Caco-2 (cell line): ENCODE data around the gene FATE1. TPM values are rescaled to one million over a fixed set of nuclear protein-coding genes. Genes with fewer than 3 reads are reported as not detected.

Experiments
- BruUV-seq: library from RNA; stranded (reverse); fragments of 400-500 nt; replicated peaks from 2 replicates; lab custom pipeline; 2021; lab: Mats Ljungman, UMichigan
- CTCF ChIA-PET: fragments of 300-600 bp; sonication (Branson Sonifier 250); formaldehyde crosslinking; loops from one replicate; lab custom pipeline; 2022; ENCODE audit warnings: antibody characterized with exemption; lab: Charles Lee
- POLR2A ChIA-PET: fragments of 300-600 bp; sonication (Branson Sonifier 250); formaldehyde crosslinking; loops from one replicate; lab custom pipeline; 2022; ENCODE audit warnings: antibody characterized with exemption; lab: Charles Lee
- DNase-seq, 2 experiments: peaks; one replicate each; pipeline versions ENCODE4 v3.0.0 to v3.0.0-alpha.2; 2020 to 2022
- H3K27me3 ChIP-seq: replicated peaks from 2 replicates; pipeline ENCODE4 v1.6.0; 2011; ENCODE audit warnings: low read length; ENCODE audit not compliant: control insufficient read depth, insufficient read depth
- H3K36me3 ChIP-seq: 2 replicates; pipeline ENCODE4 v1.5.1; 2011; ENCODE audit warnings: low read length; ENCODE audit not compliant: control insufficient read depth, insufficient read depth
- H3K4me1 ChIP-seq: fragments of 250-450 bp; sonication (Bioruptor Pico); 2 replicates; pipeline ENCODE4 v1.5.1; 2020; ENCODE audit warnings: mild to moderate bottlenecking
- H3K4me3 ChIP-seq: 2 replicates; pipeline ENCODE4 v1.5.1; 2011; ENCODE audit warnings: low read depth, mild to moderate bottlenecking, control low read depth, low read length
- H3K9me3 ChIP-seq: fragments of 250-450 bp; sonication (Bioruptor Pico); 2 replicates; pipeline ENCODE4 v1.5.1; 2020; ENCODE audit warnings: mild to moderate bottlenecking, moderate library complexity
- H3K27ac Mint-ChIP-seq: one replicate; pipeline ENCODE4 v1.8.0; 2022; ENCODE audit warnings: mixed read lengths; ENCODE audit not compliant: unreplicated experiment
- H3K27me3 Mint-ChIP-seq: one replicate; pipeline ENCODE4 v1.8.0; 2022; ENCODE audit warnings: mixed read lengths; ENCODE audit not compliant: insufficient read depth, unreplicated experiment
- H3K36me3 Mint-ChIP-seq: one replicate; pipeline ENCODE4 v1.8.0; 2022; ENCODE audit warnings: mild to moderate bottlenecking, mixed read lengths; ENCODE audit not compliant: insufficient read depth, unreplicated experiment
- H3K4me1 Mint-ChIP-seq: one replicate; pipeline ENCODE4 v1.8.0; 2022; ENCODE audit warnings: low read depth, mixed read lengths; ENCODE audit not compliant: unreplicated experiment
- H3K4me3 Mint-ChIP-seq: one replicate; pipeline ENCODE4 v1.8.0; 2022; ENCODE audit warnings: mild to moderate bottlenecking, moderate library complexity, mixed read lengths; ENCODE audit not compliant: unreplicated experiment
- H3K9me3 Mint-ChIP-seq: one replicate; pipeline ENCODE4 v1.8.0; 2022; ENCODE audit warnings: mixed read lengths; ENCODE audit not compliant: unreplicated experiment
- intact Hi-C: fragments of 100-400 bp; cut with micrococcal nuclease; formaldehyde crosslinking; loops from one replicate; pipeline ENCODE4 v1.10.0; 2022; ENCODE audit not compliant: unreplicated experiment
- total RNA-seq: library from RNA; stranded (reverse); gene quantifications from 2 replicates; pipeline ENCODE4 v1.2.3, GENCODE V29; 2022
- TF ChIP-seq, protein P1 (sequence below), 2 experiments: fragments of 200-600 bp in 1 of 2; IDR thresholded peaks; 1 replicate in 1 of 2; 2 replicates in 1 of 2; pipeline versions ENCODE4 v1.5.1 to v1.8.0; 2011 to 2022; ENCODE audit warnings: antibody characterized with exemption in 1 of 2, control low read depth in 1 of 2, inconsistent platforms in 1 of 2, low read depth in 1 of 2, low read length in 1 of 2, mild to moderate bottlenecking in 1 of 2, moderate library complexity in 1 of 2; ENCODE audit not compliant: insufficient read depth in 1 of 2, severe bottlenecking in 1 of 2, unreplicated experiment in 1 of 2

Gene FATE1
- total RNA-seq, 1 experiment from 2014 or later = not detected

DNA sequence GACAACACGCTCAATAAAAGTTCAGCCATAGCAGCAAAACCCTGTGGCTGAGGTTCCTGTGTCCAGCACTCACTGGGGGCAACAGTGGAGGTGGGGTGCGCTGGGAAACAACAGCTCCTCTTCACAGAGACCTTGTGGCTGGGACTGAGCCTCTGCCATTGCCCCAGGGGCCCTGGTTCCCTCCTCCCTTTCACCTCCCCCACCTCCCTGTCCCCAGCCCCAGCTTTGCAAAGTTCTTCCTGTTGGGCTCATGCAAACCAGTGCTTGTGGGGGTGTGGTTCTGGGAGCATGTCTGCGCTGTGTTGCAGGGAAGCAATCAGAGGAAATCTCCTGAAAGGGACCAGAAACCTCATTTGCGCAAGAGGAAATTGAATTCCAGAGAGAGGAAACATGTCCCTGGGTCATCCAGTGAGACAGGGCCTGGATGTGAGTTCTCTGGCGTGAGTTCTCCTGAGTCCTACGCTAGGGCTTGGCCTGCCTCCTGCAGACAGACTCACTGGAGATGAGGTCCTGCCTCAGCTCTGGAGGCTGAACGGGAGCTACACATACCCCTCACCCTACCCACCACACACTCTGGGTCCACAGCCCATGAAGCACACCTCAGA is 7.4 kb downstream of the FATE1 start:
- no peaks in the 10 kb centered on the region for H3K36me3 Mint-ChIP-seq
- CTCF ChIA-PET = no interaction called here
- Histone ChIP-seq H3K36me3 (no peaks in the 10 kb centered on the region), H3K27me3 (no peaks in the 10 kb centered on the region), H3K4me3 (no peak overlapping the region), H3K4me1 (no peaks in the 10 kb centered on the region), H3K9me3 (no peaks in the 10 kb centered on the region)
- H3K27ac Mint-ChIP-seq = no peak overlapping the region
- TF ChIP-seq, protein P1, sequence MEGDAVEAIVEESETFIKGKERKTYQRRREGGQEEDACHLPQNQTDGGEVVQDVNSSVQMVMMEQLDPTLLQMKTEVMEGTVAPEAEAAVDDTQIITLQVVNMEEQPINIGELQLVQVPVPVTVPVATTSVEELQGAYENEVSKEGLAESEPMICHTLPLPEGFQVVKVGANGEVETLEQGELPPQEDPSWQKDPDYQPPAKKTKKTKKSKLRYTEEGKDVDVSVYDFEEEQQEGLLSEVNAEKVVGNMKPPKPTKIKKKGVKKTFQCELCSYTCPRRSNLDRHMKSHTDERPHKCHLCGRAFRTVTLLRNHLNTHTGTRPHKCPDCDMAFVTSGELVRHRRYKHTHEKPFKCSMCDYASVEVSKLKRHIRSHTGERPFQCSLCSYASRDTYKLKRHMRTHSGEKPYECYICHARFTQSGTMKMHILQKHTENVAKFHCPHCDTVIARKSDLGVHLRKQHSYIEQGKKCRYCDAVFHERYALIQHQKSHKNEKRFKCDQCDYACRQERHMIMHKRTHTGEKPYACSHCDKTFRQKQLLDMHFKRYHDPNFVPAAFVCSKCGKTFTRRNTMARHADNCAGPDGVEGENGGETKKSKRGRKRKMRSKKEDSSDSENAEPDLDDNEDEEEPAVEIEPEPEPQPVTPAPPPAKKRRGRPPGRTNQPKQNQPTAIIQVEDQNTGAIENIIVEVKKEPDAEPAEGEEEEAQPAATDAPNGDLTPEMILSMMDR (IDR thresholded peaks at IDR 0.05; ENCODE audit: insufficient read depth in 1 of 2, low read depth in 1 of 2, low read length in 1 of 2, severe bottlenecking in 1 of 2, unreplicated experiment in 1 of 2) = no peak
- POLR2A ChIA-PET = no interaction called here
- H3K4me1 Mint-ChIP-seq = no peaks in the 10 kb centered on the region
- no peak overlapping the region for H3K4me3 Mint-ChIP-seq
- DNase-seq = no peak
- H3K9me3 Mint-ChIP-seq = no peaks in the 10 kb centered on the region
- no TSS peak for BruUV-seq
- intact Hi-C loops = no loop called here
- peaks cover 3% of the 10 kb centered on the region for H3K27me3 Mint-ChIP-seq

DNA sequence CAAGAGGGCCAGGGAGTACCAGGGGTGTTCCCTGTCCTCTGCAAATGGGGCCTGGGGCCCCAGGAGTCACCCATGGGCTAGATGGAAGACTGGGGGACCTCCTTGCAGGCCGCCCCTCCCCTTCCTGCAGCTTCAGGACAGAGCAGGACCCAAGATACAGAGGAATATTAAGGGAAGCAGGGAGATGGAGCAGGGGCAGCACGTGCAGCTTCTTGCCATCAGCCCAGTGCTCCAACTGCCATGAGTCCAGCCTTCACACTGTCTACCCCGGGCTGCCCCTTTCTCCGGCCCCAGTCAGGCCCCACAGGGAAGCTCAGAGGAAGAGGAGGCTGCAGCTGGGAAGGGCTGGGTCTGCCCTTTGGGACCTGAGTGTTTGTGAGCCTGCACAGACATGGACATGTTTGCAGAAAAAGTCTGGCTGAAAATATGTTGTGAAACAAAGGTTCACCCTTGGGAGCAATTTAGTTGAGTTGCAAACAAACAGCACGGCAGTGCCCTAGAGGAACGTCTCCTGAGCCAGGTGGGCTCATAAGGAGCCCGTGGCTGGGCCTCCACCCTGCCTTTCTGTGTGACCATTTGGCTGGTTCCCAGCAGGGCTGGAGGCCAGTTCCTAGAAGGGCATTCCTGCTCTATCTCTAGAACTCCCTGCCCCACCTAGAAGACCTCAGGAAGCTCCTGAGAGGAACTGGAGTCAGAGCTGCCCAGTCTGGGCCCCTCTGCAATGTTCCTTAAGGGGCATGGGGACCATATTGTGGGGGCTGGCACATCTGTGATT is 8.9 kb downstream of the FATE1 start:
- Histone ChIP-seq H3K36me3 (no peaks in the 10 kb centered on the region), H3K27me3 (no peaks in the 10 kb centered on the region), H3K4me3 (no peak overlapping the region), H3K4me1 (no peaks in the 10 kb centered on the region), H3K9me3 (no peaks in the 10 kb centered on the region)
- BruUV-seq = no TSS peak
- POLR2A ChIA-PET = no interaction called here
- no peak for DNase-seq
- CTCF ChIA-PET = no interaction called here
- no peak overlapping the region for H3K27ac Mint-ChIP-seq
- H3K4me1 Mint-ChIP-seq = no peaks in the 10 kb centered on the region
- no peaks in the 10 kb centered on the region for H3K27me3 Mint-ChIP-seq
- H3K9me3 Mint-ChIP-seq = no peaks in the 10 kb centered on the region
- H3K4me3 Mint-ChIP-seq = no peak overlapping the region
- intact Hi-C loops = no loop called here
- TF ChIP-seq, protein P1 (IDR thresholded peaks at IDR 0.05; ENCODE audit: insufficient read depth in 1 of 2, low read depth in 1 of 2, low read length in 1 of 2, severe bottlenecking in 1 of 2, unreplicated experiment in 1 of 2) = no peak
- H3K36me3 Mint-ChIP-seq = no peaks in the 10 kb centered on the region

DNA sequence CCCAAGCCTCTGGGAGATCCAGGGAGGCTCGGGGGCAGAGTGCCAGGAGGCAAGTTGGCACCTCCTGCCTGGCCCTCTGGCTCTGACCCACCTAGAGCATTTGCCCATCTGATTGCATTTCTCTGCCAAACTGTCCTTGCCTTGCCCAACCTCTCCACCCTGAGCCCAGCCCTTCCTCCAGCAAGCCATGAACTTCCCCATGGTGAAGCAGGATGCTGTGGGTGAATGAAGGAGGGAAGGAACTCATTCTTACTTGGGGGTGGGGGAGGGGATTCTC is 9.4 kb downstream of the FATE1 start:
- Histone ChIP-seq H3K4me1 (no peaks in the 10 kb centered on the region), H3K9me3 (no peaks in the 10 kb centered on the region), H3K4me3 (no peak overlapping the region), H3K36me3 (no peaks in the 10 kb centered on the region), H3K27me3 (no peaks in the 10 kb centered on the region)
- Mint-ChIP-seq H3K27me3 (peaks cover 3% of the 10 kb centered on the region), H3K36me3 (no peaks in the 10 kb centered on the region), H3K4me3 (no peak overlapping the region), H3K9me3 (no peaks in the 10 kb centered on the region), H3K27ac (no peak overlapping the region), H3K4me1 (no peaks in the 10 kb centered on the region)
- intact Hi-C loops = no loop called here
- CTCF ChIA-PET = no interaction called here
- BruUV-seq = no TSS peak
- TF ChIP-seq, protein P1 (IDR thresholded peaks at IDR 0.05; ENCODE audit: insufficient read depth in 1 of 2, low read depth in 1 of 2, low read length in 1 of 2, severe bottlenecking in 1 of 2, unreplicated experiment in 1 of 2) = no peak
- DNase-seq = no peak
- POLR2A ChIA-PET = no interaction called here
